Muscle of arm (tissue), 12 donors: ENCODE measurements around the gene TXNIP. TPM values are rescaled to one million over a fixed set of nuclear protein-coding genes. Genes with fewer than 3 reads are reported as not detected.
A peak's percentile ranks its signal among the peaks of the same experiment; 100 is the strongest.

Experiments
- DNase-seq: peaks from one replicate; pipeline ENCODE4 v3.0.0-alpha.2; 2013
- polyA plus RNA-seq, 12 donors: library from polyadenylated mRNA; unstranded; fragments of 120-200 nt; gene quantifications; one replicate each; pipeline ENCODE4 v1.2.1, GENCODE V29; 2013; ENCODE audit not compliant: insufficient read length in 12 of 12

TXNIP gene
- polyA plus RNA-seq, 12 donors, result 241 to 361 (median 276) TPM; not detected in 1

DNA sequence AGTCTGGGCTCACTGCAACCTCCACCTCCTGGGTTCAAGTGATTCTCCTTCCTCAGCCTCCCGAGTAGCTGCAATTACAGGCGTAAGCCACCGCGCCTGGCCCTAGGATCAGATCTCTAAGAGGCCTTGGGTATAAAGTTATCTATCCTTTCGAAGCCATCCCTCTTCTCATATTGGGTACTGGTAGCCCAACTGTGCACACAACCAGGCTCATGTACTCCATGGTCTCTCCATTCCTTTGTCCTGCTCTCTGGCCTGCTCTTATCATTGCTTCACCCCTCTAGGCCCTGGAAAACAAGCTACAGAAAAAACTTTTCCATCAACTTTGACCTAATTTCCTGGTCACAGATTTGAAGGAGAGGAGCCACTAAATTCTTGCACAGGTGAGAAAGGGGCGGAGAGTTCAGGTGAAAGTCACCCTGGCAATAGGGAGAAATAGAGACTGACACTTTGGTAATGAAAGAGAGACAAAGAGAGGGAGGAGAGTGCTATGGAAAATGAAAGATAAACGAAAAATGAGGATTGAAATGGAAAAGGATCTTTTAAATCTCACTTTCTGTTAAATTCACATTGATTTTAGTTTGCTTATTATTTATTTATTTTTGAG, 6.0 kb downstream of the TXNIP start:
- no peak for DNase-seq

GRCh38 chr1:145988773-145989172, 7.6 kb downstream of the TXNIP start:
- no peak for DNase-seq

DNA sequence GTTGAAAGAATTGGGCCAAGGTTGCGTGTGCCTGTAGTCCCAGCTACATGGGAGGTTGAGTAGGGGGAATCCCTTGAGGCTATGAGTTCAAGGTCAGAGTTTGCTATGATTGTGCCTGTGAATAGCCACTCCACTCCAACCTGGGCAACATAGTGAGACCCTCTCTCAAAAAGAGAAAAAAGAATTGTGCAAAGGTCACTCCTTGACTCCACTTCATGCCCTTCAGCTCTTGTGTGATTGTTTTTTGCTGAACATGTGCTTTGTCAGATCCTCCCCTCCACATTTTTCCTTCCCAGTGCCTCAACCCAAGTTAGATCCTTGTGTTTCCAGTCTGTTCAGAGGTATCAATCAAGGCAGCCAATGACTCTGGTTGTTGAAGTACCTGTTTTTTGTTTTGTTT, 8.5 kb downstream of the TXNIP start:
- no peak for DNase-seq

- DNase-seq, result no peak
Measured at GRCh38 chr1:145986551-145986950, 9.8 kb downstream of the TXNIP start.

- DNase-seq, result no peak
Measured at GRCh38 chr1:145985502-145986439, 10.6 kb downstream of the TXNIP start.

GRCh38 chr1:145985129-145985501, 11.3 kb downstream of the TXNIP start:
- no peak for DNase-seq

- no peak for DNase-seq
Measured at GRCh38 chr1:145983960-145984830, 12.2 kb downstream of the TXNIP start.

DNA sequence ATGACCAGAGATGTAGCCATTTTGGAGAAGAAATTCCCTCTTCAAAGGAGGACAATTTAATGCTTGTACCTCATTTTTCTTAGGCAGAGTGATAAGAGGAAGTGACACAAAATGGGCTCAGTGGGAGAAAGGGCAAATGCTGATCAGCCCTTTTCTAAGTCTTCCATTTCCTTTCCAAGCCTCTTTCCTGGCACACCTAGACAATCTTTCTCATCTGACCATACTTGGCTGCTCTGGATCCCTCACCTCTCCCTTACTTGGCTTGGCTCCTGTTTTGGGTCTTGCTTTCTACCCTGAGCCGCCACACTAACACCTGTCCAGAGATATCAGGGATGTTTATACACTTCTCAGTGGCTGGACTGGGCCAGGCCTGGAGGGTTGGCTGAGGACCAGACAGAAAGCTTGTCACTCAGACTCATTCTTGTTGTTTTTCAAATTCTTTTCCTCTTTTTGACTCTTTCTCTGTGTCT, 13.1 kb downstream of the TXNIP start:
- no peak for DNase-seq

DNA sequence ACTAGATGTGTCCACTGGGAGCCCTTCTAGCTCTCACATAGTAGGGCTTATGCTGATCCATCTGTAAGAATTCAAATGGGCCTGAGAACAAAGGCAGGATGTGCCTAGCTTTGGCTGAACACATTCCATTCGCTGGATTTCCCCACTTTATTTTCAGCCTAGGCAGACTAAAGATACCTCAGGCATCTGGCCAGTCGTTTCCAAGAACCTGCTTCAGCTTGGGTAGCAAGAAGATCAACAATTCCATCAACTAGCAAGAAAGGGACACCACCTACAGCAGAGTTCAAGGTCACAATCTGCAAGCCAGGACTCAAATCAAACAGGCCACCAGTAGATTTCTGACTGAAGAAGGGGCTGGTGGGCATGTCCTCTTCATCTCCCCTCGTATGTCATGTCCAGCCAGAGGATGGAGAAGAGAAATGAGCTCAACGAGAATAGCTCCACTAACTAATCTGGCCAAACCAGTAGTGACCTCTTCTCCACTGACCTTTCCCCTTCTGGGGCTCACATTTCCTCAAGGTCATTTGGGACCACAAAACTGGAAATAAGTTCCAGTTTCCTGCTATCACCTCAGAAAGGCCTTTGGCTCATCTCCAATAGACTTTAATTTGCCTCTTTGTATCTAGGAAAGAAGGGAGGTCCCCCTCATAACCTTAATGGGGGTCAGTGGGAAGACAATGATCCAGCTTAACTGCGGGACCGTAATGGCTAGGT, 14.2 kb downstream of the TXNIP start:
- DNase-seq, result no peak

DNA sequence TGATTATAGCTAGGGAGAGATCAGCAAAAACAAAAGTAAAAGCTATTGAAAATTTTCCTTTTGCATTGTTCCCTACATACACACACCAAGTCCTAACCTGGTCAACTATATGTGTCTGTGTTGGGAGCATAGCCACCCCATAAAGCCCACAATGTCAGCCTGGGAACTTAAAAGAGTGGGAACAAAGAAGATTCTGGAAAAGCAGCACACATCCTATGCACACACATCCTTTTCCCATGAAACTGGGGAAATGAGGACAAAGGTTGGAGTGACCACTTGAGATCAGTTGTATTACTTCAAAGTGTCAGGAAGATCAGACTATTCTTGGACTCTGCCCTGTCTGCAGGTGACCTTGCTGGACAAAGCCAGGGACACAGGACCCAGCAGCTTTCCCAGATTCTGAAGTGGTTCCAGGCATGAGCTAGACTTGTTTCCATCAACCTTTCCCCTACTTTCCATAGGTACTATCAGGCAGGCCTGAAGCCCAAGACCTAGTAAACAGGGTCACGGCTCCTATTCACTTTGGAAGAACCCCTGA, 15.9 kb downstream of the TXNIP start:
- DNase-seq, result no peak

GRCh38 chr1:145979746-145980456, 16.5 kb downstream of the TXNIP start:
- DNase-seq, result no peak

DNA sequence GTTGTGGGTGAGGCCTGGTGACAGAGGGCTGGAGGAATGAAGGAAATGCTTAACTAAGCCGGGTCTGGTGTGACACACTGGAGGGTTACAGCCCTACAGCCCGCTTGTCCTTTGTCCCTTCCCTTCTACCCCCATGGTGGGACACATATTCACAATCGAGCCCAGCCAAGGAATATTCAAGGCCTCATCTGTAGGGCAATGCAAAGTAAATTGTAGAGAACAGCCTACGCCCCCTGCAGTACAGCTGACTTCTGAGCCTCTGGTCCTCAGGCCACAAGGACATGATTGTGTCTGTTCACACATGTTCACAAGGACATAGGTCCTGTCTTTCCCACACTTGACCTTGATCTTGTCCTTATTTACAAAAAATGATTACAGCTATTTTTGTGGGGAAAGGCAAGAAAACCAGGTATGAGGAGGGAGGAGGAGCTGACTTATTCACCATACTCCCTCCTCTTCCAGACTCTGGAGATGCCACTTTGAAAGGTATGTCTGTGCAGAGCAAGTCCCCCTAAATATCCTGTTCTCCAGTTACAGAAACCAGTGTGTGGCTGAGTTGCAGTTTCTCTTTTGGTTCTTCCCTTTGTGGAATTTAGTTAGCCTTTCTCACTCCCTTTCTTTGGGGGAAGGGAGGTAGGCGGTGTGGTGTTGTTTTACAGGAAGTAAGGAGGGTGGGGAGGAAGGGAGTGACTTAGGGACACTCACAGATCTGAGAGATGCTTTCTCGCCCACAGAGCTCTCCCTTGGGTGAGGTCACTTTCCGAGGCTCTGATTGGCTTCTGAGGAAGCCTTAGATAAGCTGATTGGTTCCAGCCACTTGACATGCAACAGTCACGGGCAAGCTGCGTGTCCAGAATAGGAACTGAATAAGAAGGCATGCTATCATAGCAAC, 17.3 kb downstream of the TXNIP start:
- peak; percentile 98 for DNase-seq

DNA sequence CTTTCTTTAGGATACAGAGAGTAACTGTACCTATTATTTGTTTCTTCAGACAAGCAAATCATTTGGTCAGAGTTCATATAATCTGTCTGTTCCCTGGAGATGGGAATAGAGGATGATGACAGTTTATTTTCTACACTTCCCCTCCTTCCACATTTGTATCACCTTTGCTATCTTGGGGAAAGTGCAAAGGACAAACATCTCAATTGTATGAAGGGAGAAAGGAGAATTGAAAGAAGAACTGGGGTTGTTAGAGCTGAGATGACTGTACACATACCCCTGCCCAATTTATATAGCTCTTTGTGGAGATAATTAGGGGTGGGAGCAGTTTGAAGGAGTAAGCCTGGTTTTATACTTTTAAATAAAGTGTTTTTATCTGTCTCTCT, 17.9 kb downstream of the TXNIP start:
- DNase-seq, result no peak

GRCh38 chr1:145977486-145978470, 18.6 kb downstream of the TXNIP start:
- peak; percentile 86 for DNase-seq

GRCh38 chr1:145977016-145977415, 19.4 kb downstream of the TXNIP start:
- DNase-seq, result no peak

DNA sequence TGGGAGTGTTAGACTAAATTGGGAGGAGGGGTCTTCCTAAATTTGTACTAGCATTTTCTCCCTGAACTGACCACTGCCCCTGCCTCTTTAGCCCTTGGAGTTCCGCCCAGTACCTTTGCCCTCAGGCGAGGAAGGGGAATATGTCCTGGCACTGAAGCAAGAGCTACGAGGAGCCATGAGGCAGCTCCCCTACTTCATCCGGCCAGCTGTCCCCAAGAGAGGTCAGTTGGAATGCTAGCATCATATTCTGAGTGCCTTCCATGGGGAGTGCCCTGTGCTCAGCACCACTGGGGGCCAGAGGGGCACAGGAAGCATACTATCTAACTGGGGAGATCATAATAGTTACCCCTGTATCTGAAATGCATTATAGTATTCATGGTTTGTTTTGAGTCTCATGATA, 21.2 kb downstream of the TXNIP start:
- DNase-seq, result no peak

DNA sequence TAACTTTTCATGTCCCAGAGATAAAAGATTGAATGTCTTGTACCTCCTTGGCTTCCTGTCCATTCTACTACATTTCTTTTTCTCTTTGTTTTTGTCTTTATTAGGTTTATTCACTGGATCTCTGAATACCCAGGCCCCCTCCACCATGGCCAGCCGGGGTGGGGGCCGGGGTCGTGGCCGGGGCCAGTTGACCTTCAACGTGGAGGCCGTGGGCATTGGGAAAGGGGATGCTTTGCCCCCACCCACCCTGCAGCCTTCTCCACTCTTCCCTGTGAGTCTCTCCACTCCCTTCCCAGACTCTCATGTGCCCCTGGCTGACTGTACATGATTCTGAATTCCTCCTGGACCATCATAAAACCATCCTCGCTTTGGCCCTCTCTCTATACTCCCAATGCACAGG, 21.7 kb downstream of the TXNIP start:
- no peak for DNase-seq

DNA sequence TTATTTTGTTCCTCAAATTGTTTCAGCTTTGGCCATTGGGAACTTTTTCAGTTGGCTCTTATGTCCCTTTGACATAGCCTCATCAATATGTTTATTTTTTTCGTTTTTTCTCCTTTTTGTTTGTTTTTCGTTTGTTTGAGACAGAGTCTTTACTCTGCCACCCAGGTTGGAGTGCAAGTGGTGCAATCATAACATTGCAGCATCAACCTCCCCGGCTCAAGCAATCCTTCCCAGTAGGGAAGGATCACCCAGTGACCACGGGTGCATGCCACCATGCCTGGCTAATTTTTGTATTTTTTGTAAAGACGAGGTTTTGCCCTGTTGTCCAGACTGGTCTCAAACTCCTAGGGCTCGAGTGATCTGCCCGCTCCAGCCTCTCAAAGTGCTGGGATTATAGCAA, 23.8 kb downstream of the TXNIP start:
- DNase-seq, result no peak
